ENCODE results near the gene GFPT1.

DNA sequence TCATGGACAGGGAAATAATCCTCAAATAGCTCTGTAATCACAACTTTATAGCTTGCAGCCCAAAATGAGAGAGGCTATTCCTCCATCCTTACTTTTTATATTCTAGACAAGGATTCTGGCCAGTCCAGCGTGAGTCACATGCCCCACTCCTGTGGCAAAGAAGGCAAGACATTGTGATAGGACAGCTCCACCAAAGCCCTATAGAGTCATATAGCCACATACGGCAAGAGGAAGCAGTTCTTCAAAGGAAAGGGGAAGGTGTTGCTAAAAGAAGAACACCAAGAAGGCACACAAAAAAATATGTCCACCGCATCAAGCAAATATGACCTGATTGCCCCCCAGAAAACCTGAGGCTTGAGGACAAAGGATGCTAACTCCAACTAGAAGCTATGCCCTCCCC lies 3.4 kb upstream of the GFPT1 start:
- TF ChIP-seq, protein P1, sequence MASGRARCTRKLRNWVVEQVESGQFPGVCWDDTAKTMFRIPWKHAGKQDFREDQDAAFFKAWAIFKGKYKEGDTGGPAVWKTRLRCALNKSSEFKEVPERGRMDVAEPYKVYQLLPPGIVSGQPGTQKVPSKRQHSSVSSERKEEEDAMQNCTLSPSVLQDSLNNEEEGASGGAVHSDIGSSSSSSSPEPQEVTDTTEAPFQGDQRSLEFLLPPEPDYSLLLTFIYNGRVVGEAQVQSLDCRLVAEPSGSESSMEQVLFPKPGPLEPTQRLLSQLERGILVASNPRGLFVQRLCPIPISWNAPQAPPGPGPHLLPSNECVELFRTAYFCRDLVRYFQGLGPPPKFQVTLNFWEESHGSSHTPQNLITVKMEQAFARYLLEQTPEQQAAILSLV (tag; IDR thresholded peaks at IDR 0.05), result no peak
- no peak for TF ChIP-seq KAT2B (IDR thresholded peaks at IDR 0.05; ENCODE audit: low read depth, low read length)
- TF ChIP-seq, protein P2, sequence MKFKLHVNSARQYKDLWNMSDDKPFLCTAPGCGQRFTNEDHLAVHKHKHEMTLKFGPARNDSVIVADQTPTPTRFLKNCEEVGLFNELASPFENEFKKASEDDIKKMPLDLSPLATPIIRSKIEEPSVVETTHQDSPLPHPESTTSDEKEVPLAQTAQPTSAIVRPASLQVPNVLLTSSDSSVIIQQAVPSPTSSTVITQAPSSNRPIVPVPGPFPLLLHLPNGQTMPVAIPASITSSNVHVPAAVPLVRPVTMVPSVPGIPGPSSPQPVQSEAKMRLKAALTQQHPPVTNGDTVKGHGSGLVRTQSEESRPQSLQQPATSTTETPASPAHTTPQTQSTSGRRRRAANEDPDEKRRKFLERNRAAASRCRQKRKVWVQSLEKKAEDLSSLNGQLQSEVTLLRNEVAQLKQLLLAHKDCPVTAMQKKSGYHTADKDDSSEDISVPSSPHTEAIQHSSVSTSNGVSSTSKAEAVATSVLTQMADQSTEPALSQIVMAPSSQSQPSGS (CRISPR knock-in tag; IDR thresholded peaks at IDR 0.05), result no peak
- TF ChIP-seq, protein P3, sequence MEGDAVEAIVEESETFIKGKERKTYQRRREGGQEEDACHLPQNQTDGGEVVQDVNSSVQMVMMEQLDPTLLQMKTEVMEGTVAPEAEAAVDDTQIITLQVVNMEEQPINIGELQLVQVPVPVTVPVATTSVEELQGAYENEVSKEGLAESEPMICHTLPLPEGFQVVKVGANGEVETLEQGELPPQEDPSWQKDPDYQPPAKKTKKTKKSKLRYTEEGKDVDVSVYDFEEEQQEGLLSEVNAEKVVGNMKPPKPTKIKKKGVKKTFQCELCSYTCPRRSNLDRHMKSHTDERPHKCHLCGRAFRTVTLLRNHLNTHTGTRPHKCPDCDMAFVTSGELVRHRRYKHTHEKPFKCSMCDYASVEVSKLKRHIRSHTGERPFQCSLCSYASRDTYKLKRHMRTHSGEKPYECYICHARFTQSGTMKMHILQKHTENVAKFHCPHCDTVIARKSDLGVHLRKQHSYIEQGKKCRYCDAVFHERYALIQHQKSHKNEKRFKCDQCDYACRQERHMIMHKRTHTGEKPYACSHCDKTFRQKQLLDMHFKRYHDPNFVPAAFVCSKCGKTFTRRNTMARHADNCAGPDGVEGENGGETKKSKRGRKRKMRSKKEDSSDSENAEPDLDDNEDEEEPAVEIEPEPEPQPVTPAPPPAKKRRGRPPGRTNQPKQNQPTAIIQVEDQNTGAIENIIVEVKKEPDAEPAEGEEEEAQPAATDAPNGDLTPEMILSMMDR (IDR thresholded peaks at IDR 0.05 in 2 of 3, conservative IDR thresholded peaks at IDR 0.05 in 1 of 3; ENCODE audit: insufficient read depth in 2 of 3, low read depth in 1 of 3, low read length in 3 of 3), result no peak
- TF ChIP-seq FOXJ2 (tag; IDR thresholded peaks at IDR 0.05), result no peak
- TF ChIP-seq POLR2A (conservative IDR thresholded peaks at IDR 0.05), result no peak
- no peak for TF ChIP-seq FOXP1 (CRISPR knock-in tag; IDR thresholded peaks at IDR 0.05)
- TF ChIP-seq TBP (optimal IDR thresholded peaks at IDR 0.05; ENCODE audit: low read depth, low read length), result no peak
